Esophagus muscularis mucosa (tissue), 4 donors: ENCODE measurements around the gene CRYGN. TPM values are rescaled to one million over a fixed set of nuclear protein-coding genes. Genes with fewer than 3 reads are reported as not detected.

Source experiments
- DNase-seq: peaks from one replicate; pipeline ENCODE4 v3.0.0-alpha.2; 2017; ENCODE audit errors: extremely low spot score
- H3K27ac ChIP-seq, 4 donors: fragments of 200-600 bp; sonication (generic); replicated peaks in 1 of 4; 1 replicate in 3 of 4; 2 replicates in 1 of 4; pipeline ENCODE4 v1.5.1; 2016 to 2019; ENCODE audit warnings: mild to moderate bottlenecking in 1 of 4
- H3K27me3 ChIP-seq, 4 donors: fragments of 200-600 bp; sonication (generic); one replicate each; pipeline versions ENCODE4 v1.5.1 to v1.6.0; 2016 to 2019
- H3K36me3 ChIP-seq, 4 donors: fragments of 200-600 bp; sonication (generic); one replicate each; pipeline ENCODE4 v1.5.1; 2016 to 2019
- H3K4me1 ChIP-seq, 4 donors: fragments of 200-600 bp; sonication (generic); one replicate each; pipeline ENCODE4 v1.5.1; 2016 to 2019
- H3K4me3 ChIP-seq, 4 donors: fragments of 200-600 bp; sonication (generic); 1 replicate in 2 of 4; 2 replicates in 2 of 4; pipeline ENCODE4 v1.5.1; 2016 to 2019; ENCODE audit warnings: mild to moderate bottlenecking in 4 of 4, moderate library complexity in 1 of 4
- H3K9me3 ChIP-seq, 4 donors: fragments of 200-600 bp; sonication (generic); 1 replicate in 3 of 4; 2 replicates in 1 of 4; pipeline ENCODE4 v1.5.1; 2016 to 2019
- CTCF ChIP-seq, 3 experiments: fragments of 200-600 bp in 2 of 3; fragments of 450-650 bp in 1 of 3; sonication (generic) in 2 of 3; IDR thresholded peaks; one replicate each; pipeline ENCODE4 v1.5.1; 2017 to 2019; ENCODE audit warnings: antibody characterized with exemption in 3 of 3, mild to moderate bottlenecking in 2 of 3, moderate library complexity in 1 of 3
- EP300 ChIP-seq: sonication (generic); formaldehyde crosslinking; IDR thresholded peaks from one replicate; pipeline ENCODE4 v1.6.1; 2017; ENCODE audit warnings: antibody characterized with exemption
- POLR2A ChIP-seq: fragments of 450-650 bp; IDR thresholded peaks from one replicate; pipeline ENCODE4 v1.6.1; 2017; ENCODE audit warnings: antibody characterized with exemption, moderate library complexity, mild to moderate bottlenecking, low read depth
- POLR2AphosphoS5 ChIP-seq, 2 donors: sonication (generic); formaldehyde crosslinking; IDR thresholded peaks; one replicate each; pipeline ENCODE4 v1.6.1; 2017; ENCODE audit warnings: antibody characterized with exemption in 2 of 2
- WGBS: methylation state at CpG from one replicate; pipeline ENCODE4 v1.1.5; 2018; 5-methylcytosine and 5-hydroxymethylcytosine counted together
- intact Hi-C: fragments of 100-400 bp; cut with DNase I; formaldehyde crosslinking; loops from one replicate; pipeline ENCODE4 v1.15.1; 2023
- total RNA-seq, 4 donors: library from RNA; depleted of rRNA; stranded (reverse); fragments of >200 nt; gene quantifications; one replicate each; pipeline versions ENCODE4 v1.1.0 to v1.2.1, GENCODE V29; 2016

Gene CRYGN
- total RNA-seq, 4 donors from 2014 or later, result under 0.01 to 1.3 (median 0.25) TPM

GRCh38 chr7:151456782-151457181 lies 16.8 kb upstream of the CRYGN start:
- Histone ChIP-seq H3K27ac (no peak overlapping the region), H3K9me3 (no peaks in the 10 kb centered on the region), H3K4me1 (peaks cover 28 to 34% (median 30%) of the 10 kb centered on the region in 4 donors), H3K27me3 (no peaks in the 10 kb centered on the region), H3K36me3 (no peaks in the 10 kb centered on the region), H3K4me3 (no peak overlapping the region)
- no peak for TF ChIP-seq POLR2AphosphoS5 (IDR thresholded peaks at IDR 0.05)
- TF ChIP-seq CTCF (IDR thresholded peaks at IDR 0.05), result no peak
- no peak for TF ChIP-seq EP300
- no peak for TF ChIP-seq POLR2A
- intact Hi-C loops, result no loop called here
- WGBS, result 89% methylated on average over 4 of the region's 4 CpGs
- no peak for DNase-seq

GRCh38 chr7:151456276-151456675 lies 16.3 kb upstream of the CRYGN start:
- H3K27me3 ChIP-seq, result no peaks in the 10 kb centered on the region
- intact Hi-C loops, result no loop called here
- H3K4me1 ChIP-seq, result peaks cover 23 to 29% (median 25%) of the 10 kb centered on the region in 4 donors
- no peak overlapping the region for H3K27ac ChIP-seq
- no peak for DNase-seq
- no peak overlapping the region for H3K4me3 ChIP-seq
- no peaks in the 10 kb centered on the region for H3K36me3 ChIP-seq
- no peak for TF ChIP-seq CTCF (IDR thresholded peaks at IDR 0.05)
- TF ChIP-seq POLR2A, result no peak
- no peak for TF ChIP-seq POLR2AphosphoS5 (IDR thresholded peaks at IDR 0.05)
- TF ChIP-seq EP300, result no peak
- WGBS, result 97% methylated on average over 5 of the region's 5 CpGs
- H3K9me3 ChIP-seq, result no peaks in the 10 kb centered on the region

DNA sequence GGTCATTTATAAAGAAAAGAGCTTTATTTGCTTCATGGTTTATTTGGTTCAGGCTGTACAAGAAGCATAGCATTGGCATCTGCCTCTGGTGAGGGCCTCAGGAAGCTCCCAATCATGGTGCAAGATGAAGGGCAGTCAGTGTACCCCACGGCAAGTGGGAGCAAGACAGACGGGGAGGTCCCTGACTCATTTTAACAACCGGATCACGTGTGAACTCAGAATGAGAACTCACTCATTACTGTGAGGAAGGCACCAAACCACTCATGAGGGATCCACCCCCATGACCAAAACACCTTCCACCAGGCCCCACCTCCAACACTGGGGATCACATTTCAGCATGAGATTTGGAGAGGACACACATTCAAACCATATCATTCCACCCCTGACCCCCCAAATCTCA lies 15.7 kb upstream of the CRYGN start:
- H3K4me1 ChIP-seq, result peaks cover 17 to 23% (median 19%) of the 10 kb centered on the region in 4 donors
- WGBS, result 83% methylated on average over 3 of the region's 4 CpGs
- H3K27me3 ChIP-seq, result no peaks in the 10 kb centered on the region
- DNase-seq, result no peak
- no peak overlapping the region for H3K27ac ChIP-seq
- TF ChIP-seq POLR2AphosphoS5 (IDR thresholded peaks at IDR 0.05) (no peak), POLR2A (no peak), EP300 (no peak), CTCF (IDR thresholded peaks at IDR 0.05) (no peak)
- no peaks in the 10 kb centered on the region for H3K9me3 ChIP-seq
- intact Hi-C loops, result no loop called here
- H3K4me3 ChIP-seq, result no peak overlapping the region
- H3K36me3 ChIP-seq, result no peaks in the 10 kb centered on the region

DNA sequence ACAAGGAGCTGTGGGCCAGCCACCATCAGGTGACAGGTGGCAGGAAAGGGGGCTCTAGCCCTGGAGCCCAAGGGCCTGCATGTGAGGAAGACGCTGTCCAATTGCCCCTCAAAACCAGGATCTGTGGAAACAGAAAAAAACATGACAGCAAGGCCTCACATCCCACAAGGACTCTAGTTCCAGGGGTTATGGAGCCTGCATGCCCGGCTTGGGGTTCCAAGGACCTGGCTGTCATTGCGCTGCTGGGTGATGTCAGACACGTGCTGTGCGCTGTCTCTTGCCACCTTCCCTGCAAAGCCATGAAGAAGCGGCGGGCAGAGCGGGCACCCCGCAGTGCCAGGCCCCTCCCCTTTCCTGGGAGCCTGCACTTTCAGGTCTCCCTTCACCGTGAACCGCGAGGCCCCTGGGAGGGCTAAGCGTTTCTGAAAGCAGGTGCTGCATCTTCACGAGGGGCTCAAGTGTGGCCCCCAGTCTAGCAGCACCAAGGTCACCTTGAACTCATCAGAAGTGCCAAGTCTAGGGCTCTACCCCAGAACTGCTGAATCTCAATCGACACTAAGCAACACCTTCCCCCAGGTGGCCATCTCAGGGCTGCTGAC lies 15.1 kb upstream of the CRYGN start:
- no peak for TF ChIP-seq EP300
- no peak for TF ChIP-seq CTCF (IDR thresholded peaks at IDR 0.05)
- no peak for TF ChIP-seq POLR2AphosphoS5 (IDR thresholded peaks at IDR 0.05)
- no peak for TF ChIP-seq POLR2A
- Histone ChIP-seq H3K27ac (no peak overlapping the region), H3K4me3 (no peak overlapping the region), H3K36me3 (no peaks in the 10 kb centered on the region), H3K9me3 (no peaks in the 10 kb centered on the region), H3K27me3 (no peaks in the 10 kb centered on the region), H3K4me1 (peaks cover 11 to 18% (median 13%) of the 10 kb centered on the region in 4 donors)
- WGBS, result 95% methylated on average over 10 of the region's 15 CpGs
- DNase-seq, result no peak
- intact Hi-C loops, result no loop called here

GRCh38 chr7:151454305-151454704 lies 14.4 kb upstream of the CRYGN start:
- H3K4me3 ChIP-seq, result no peak overlapping the region
- H3K36me3 ChIP-seq, result no peaks in the 10 kb centered on the region
- H3K27ac ChIP-seq, result no peak overlapping the region
- intact Hi-C loops, result no loop called here
- TF ChIP-seq POLR2A, result no peak
- no peak for TF ChIP-seq POLR2AphosphoS5 (IDR thresholded peaks at IDR 0.05)
- TF ChIP-seq EP300, result no peak
- TF ChIP-seq CTCF (IDR thresholded peaks at IDR 0.05), result no peak
- DNase-seq, result no peak
- no peaks in the 10 kb centered on the region for H3K27me3 ChIP-seq
- no peaks in the 10 kb centered on the region for H3K9me3 ChIP-seq
- H3K4me1 ChIP-seq, result peaks cover 5 to 13% (median 8%) of the 10 kb centered on the region in 4 donors
- WGBS, result 94% methylated on average over 13 of the region's 14 CpGs
